Cardiac muscle cell (in vitro differentiated cells and primary cell): ENCODE results near the gene NRP2. TPM values are rescaled to one million over a fixed set of nuclear protein-coding genes. Genes with fewer than 3 reads are reported as not detected.

Experiments
- DNase-seq, 2 donors: peaks; one replicate each; pipeline versions ENCODE4 v3.0.0 to v3.0.0-alpha.2; 2010 to 2017; ENCODE audit warnings: low read depth in 1 of 2, low spot score in 1 of 2
- H3K27ac ChIP-seq: fragments of 200-600 bp; sonication (generic); 2 replicates; pipeline ENCODE4 v1.5.1; 2016
- H3K27me3 ChIP-seq: fragments of 200-600 bp; sonication (generic); 2 replicates; pipeline ENCODE4 v1.6.0; 2016; ENCODE audit warnings: control low read depth
- H3K36me3 ChIP-seq: fragments of 200-600 bp; sonication (generic); 2 replicates; pipeline ENCODE4 v1.5.1; 2016; ENCODE audit warnings: control low read depth
- H3K4me1 ChIP-seq: fragments of 200-600 bp; sonication (generic); 2 replicates; pipeline ENCODE4 v1.8.1; 2017; ENCODE audit warnings: low read depth, mild to moderate bottlenecking, mixed run types
- H3K4me3 ChIP-seq: fragments of 200-600 bp; sonication (generic); 2 replicates; pipeline ENCODE4 v1.5.1; 2016; ENCODE audit warnings: mild to moderate bottlenecking
- H3K9me3 ChIP-seq: fragments of 200-600 bp; sonication (generic); 2 replicates; pipeline ENCODE4 v1.5.1; 2017; ENCODE audit warnings: low read depth, mild to moderate bottlenecking, control low read depth
- polyA plus RNA-seq: library from polyadenylated mRNA; unstranded; fragments of >200 nt; fragmentation: Nextera tagmentation; extraction: Ambion mirVana; gene quantifications from 2 replicates; pipeline ENCODE4 v1.2.1, GENCODE V29; 2016
- total RNA-seq: library from RNA; depleted of rRNA; stranded (reverse); fragments of >200 nt; gene quantifications from 2 replicates; pipeline ENCODE4 v1.2.3, GENCODE V29; 2016
- TF ChIP-seq, protein P1 (sequence below): IDR thresholded peaks from 2 replicates; pipeline ENCODE4 v1.5.1; 2012; ENCODE audit warnings: low read depth, mild to moderate bottlenecking, low read length

NRP2 gene
- total and polyA plus RNA-seq, 2 experiments from 2014 or later, result 35.2 to 166 TPM

DNA sequence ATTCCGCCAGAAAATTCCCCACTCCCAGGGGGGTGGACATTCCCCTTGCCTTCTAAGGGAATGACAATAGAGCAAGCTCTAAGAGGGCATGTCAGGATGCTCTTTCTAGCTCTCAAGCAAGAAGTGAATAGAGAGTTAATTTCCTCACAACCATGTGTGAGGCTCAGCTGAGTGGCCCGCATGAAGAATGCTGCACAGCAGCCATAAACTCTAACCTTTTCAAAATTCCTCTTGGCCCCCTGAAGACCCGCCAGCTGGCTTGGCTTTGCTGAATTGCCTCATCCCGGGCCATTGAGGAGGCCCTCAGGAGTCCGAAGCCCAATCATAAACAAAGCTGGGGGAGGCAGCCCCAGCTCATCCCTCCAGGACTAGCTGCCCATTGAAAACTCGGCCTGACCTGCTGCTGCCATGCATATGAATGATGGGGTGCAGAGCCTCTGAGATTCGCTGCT, 38.2 kb downstream of the NRP2 start:
- peaks cover 22% of the 10 kb centered on the region for H3K36me3 ChIP-seq

DNA sequence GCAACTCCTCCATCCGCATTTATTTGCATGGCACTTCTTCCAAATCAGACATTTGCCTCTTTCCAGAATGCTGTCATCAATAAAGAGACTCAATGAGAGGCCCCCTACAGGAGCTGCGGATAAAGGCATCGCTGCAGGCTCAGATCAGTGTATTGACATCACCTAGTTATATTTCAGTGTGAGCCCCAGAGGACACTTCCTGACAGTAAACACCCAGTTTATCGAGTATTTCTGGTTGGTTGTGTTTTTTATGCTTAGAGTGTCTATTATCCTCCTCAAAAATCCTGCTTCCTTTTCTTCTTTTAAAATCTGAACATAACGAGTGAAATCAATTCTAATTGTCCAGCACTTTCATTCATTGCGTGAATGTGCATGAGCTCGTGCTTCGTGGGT, 38.8 kb downstream of the NRP2 start:
- Histone ChIP-seq H3K4me1 (no peaks in the 10 kb centered on the region), H3K4me3 (no peak overlapping the region), H3K9me3 (no peaks in the 10 kb centered on the region), H3K27ac (no peak overlapping the region), H3K27me3 (no peaks in the 10 kb centered on the region), H3K36me3 (peaks cover 26% of the 10 kb centered on the region)
- DNase-seq, result no peak
- TF ChIP-seq, protein P1, sequence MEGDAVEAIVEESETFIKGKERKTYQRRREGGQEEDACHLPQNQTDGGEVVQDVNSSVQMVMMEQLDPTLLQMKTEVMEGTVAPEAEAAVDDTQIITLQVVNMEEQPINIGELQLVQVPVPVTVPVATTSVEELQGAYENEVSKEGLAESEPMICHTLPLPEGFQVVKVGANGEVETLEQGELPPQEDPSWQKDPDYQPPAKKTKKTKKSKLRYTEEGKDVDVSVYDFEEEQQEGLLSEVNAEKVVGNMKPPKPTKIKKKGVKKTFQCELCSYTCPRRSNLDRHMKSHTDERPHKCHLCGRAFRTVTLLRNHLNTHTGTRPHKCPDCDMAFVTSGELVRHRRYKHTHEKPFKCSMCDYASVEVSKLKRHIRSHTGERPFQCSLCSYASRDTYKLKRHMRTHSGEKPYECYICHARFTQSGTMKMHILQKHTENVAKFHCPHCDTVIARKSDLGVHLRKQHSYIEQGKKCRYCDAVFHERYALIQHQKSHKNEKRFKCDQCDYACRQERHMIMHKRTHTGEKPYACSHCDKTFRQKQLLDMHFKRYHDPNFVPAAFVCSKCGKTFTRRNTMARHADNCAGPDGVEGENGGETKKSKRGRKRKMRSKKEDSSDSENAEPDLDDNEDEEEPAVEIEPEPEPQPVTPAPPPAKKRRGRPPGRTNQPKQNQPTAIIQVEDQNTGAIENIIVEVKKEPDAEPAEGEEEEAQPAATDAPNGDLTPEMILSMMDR, result peak; percentile 46

More for the DNA sequence above, 38.2 kb downstream of the NRP2 start:
- H3K27me3 ChIP-seq, result no peaks in the 10 kb centered on the region
- DNase-seq, result no peak
- H3K27ac ChIP-seq, result no peak overlapping the region
- peaks cover 5% of the 10 kb centered on the region for H3K4me1 ChIP-seq
- H3K9me3 ChIP-seq, result no peaks in the 10 kb centered on the region
- no peak overlapping the region for H3K4me3 ChIP-seq
- TF ChIP-seq, protein P1, result no peak

- H3K4me1 ChIP-seq, result no peaks in the 10 kb centered on the region
- DNase-seq, result no peak
- TF ChIP-seq, protein P1, result no peak
- no peaks in the 10 kb centered on the region for H3K9me3 ChIP-seq
- no peaks in the 10 kb centered on the region for H3K27me3 ChIP-seq
- no peak overlapping the region for H3K27ac ChIP-seq
- peaks cover 34% of the 10 kb centered on the region for H3K36me3 ChIP-seq
- H3K4me3 ChIP-seq, result no peak overlapping the region
Measured at GRCh38 chr2:205722283-205722918, 40.1 kb downstream of the NRP2 start.

DNA sequence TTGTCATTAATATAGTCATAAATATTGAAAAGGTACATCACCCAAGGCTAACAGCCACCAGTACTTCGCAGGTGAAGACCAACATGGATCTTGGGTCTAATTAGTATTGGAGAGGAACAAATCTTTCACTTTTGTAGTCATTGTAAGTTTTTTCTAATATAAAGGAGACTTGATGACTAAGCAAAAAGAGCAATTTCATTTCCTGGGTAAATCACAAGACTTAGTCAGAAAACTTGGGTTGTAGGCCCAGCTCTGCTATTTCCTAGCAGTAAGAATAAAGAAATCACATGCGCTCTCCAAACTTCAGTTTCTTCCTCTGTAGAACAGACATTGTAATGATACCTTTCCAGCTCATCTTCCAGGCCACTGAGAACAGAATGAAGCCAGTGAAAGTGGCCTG, 40.9 kb downstream of the NRP2 start:
- no peak overlapping the region for H3K27ac ChIP-seq
- TF ChIP-seq, protein P1, result no peak
- peak in 1 of 2 donors; percentile 44 for DNase-seq
- no peaks in the 10 kb centered on the region for H3K27me3 ChIP-seq
- H3K9me3 ChIP-seq, result no peaks in the 10 kb centered on the region
- no peak overlapping the region for H3K4me3 ChIP-seq
- H3K4me1 ChIP-seq, result no peaks in the 10 kb centered on the region
- H3K36me3 ChIP-seq, result peaks cover 34% of the 10 kb centered on the region

DNA sequence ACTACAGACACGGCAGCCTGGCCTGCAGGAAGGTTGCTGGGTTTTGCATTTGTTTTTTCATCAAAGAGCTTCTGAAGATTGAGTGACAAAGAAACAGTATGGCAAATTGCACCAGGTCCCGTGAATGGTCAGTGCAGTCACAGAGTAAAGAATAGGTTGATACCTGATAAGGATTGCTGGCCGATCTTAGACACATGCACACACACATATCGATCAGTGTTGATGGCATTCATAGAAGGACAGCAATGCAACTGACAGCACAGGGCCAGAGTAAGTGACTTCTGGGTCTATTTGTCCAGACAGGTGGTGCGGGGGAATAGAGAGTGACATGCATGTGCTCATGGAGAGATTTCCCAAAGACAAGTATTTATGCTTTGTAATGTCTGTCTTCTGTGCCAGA, 42.8 kb downstream of the NRP2 start:
- no peak overlapping the region for H3K4me3 ChIP-seq
- no peaks in the 10 kb centered on the region for H3K4me1 ChIP-seq
- H3K9me3 ChIP-seq, result no peaks in the 10 kb centered on the region
- H3K27me3 ChIP-seq, result no peaks in the 10 kb centered on the region
- DNase-seq, result no peak
- no peak overlapping the region for H3K27ac ChIP-seq
- peaks cover 34% of the 10 kb centered on the region for H3K36me3 ChIP-seq
- TF ChIP-seq, protein P1, result no peak

- Histone ChIP-seq H3K4me1 (no peaks in the 10 kb centered on the region), H3K27me3 (no peaks in the 10 kb centered on the region), H3K9me3 (no peaks in the 10 kb centered on the region), H3K27ac (no peak overlapping the region), H3K36me3 (peaks cover 34% of the 10 kb centered on the region), H3K4me3 (no peak overlapping the region)
- no peak for DNase-seq
- TF ChIP-seq, protein P1, result no peak
Measured at GRCh38 chr2:205726506-205726905, 44.2 kb downstream of the NRP2 start.
